GM18907 (cell line): ENCODE results near the gene FLRT3.

Experiments
- ATAC-seq: cut with Tn5 transposase; IDR thresholded peaks from one replicate; pipeline ENCODE4 v1.9.1; 2021; ENCODE audit warnings: mild to moderate bottlenecking, moderate library complexity; ENCODE audit not compliant: unreplicated experiment

FLRT3 gene

GRCh38 chr20:14337400-14338171 is at the start of gene FLRT3:
Gene FLRT3 (minus strand): TSS chr20:14337612. CDS start chr20:14327506, 10,106 bp downstream.
- peak; percentile 96 for ATAC-seq

GRCh38 chr20:14386726-14387125 is 49.3 kb upstream of the FLRT3 start:
- ATAC-seq, result no peak

DNA sequence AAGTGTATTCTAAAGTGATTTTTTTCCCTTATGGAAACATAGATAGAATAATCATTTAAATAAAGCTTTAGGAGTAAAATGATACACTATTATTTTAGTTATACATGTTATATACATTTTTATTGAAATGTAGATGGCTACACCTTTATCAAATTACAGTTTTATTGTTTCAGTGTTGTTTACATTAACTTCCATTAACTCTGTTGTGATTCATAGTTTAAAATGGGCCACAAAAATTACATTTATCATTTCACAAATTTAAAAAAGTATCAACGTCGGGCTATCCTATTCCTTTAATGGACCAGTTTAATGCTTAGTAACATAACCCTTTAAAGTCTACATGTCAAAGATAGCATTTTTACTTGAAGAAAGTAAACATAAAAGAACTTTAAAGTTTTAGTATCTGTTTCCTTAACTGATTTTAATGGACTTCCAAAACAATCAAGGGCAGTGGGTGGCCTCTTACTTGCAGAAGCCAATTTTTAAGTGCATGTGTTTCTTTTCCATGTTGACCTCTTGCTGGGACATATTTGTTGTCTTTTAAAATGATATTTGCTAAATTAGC is 47.8 kb upstream of the FLRT3 start:
- ATAC-seq, result no peak

DNA sequence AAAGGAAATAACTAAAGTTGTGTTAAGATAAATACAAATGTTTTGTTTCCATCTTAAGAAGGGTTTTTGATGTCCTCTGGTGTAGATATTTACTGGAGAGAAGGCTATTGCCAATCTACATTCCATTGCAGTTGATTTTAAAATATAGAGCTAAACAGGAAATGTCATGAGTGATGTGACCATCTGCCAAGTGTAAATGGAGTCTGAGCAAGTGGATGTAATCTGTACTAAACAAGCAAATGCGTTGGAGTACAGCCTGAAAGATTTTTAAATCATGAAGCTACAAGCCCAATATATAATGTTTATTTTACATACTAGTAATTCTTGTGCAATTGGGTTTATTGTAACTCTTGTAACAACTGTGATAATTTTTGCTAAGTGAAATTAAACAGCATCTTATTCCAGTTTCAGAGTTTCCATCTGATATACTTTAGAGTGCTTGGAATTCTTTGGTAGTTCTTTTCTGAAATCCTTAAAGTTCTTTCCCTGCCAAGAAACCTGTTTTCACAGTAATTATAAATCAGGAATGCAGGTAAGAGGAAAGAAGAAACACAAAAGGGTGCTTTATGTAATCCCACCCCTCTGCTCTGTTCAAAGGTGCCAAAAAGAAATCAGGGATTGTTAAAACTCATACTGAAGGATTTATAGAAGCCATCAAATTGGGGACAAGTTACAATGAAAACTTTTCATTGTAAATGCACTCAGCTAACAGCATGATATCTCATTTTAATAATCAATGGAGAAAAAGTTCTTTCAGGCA is 47.2 kb upstream of the FLRT3 start:
- no peak for ATAC-seq

GRCh38 chr20:14383335-14383734 is 45.9 kb upstream of the FLRT3 start:
- no peak for ATAC-seq

- no peak for ATAC-seq
Measured at GRCh38 chr20:14378326-14378725, 40.9 kb upstream of the FLRT3 start.

DNA sequence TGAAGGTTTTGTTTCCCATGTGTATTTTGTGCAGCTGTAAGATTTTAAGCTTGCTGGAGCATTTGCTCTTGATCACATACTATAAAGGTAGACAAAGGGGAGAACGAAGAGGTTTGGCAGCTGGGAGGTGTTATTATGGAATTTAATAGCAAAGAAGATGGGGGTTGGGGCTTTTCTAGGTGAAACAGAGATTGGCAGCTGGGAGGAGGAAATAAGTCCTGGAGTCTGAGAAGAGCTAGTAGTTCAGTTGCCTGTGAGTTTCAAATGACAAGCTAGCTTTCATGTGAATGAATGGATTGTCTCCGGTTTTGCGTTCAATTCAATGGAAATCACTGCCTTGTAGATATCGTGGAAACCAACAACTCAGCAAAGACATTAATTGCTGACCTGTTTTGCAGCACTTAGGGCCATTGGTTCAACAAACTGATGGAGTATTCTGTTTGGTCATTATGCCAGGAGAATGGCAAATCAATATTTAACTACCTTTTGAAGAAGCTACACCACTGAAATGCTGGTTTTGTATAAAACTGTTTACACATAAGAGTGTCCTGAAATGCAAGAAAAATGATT is 38.1 kb upstream of the FLRT3 start:
- ATAC-seq, result no peak

DNA sequence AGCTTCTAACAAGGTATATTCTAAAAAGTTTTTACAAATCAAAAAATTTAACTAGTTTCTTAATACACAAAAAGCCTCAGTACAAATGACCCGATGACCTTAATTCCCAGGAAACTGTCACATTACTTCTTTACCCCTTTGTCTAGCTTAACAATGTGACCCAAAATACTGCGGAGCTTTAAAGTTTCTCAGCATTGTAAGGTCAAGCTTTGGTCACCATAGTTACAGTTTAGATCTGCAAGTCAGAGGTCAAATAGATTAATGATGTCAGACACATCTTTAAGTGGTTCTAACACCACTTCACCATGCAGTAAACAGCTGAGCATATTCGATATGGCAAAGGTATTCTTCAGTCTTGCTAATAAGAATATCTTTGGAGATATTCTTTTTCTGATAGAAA is 36.8 kb upstream of the FLRT3 start:
- ATAC-seq, result no peak

DNA sequence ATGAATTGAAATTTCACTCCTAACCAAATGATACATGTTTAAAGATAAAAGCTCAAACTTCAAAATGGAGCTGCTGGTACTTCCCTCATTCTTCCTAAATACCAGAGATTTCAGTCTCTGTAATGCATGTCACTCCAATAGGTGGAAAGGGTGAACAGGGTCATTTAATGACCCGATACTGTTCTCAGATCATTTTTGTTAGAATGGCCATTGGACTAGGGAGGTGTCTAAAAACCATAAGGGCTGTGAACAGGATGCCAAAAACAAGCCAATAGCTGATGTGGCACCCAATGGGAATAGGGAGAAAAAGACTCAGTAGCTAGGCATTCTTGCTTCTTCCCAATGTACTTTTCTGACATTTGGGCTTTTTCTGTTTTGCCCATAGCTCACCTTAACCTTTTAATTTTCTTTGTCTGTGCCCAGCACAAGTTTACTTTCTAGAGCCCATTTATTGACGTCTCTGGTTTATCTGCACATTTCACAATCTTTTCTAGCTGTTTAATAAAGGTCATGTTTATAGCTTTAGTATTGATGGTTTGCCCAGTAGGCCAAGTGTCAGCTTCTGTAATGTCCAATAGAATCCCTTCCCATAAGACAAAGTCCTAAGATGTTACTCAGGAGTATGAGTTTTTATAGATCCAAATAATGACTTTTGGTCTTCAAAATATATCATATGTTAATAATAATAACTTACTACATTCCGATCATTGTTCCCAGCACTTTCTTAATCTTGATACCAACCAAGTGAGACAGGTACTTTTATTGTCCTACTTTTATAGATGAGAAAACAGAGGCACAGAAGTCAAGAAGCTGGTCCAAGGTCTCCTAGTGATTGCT is 24.3 kb upstream of the FLRT3 start:
- no peak for ATAC-seq

- no peak for ATAC-seq
Measured at GRCh38 chr20:14360416-14360815, 23.0 kb upstream of the FLRT3 start.

DNA sequence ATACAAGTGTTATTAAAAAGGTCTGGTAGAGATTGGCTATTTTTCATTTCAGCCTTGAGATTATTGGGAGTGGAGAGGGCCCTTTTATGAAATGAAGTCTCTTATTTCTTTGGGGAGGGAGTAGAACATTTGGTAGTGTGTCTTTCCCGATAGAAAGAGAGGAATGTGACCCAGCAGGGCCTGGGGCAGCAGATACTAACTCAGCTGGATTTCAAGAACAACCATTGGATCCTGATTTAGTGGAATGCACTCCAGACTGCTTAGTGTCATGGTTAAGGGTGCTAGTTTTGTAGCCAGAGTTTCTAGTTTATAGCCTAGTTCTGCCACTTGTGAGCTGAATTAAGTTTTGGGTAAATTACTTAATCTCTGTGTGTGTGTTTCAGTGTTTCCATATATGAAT is 18.4 kb upstream of the FLRT3 start:
- no peak for ATAC-seq

- no peak for ATAC-seq
Measured at GRCh38 chr20:14344746-14345145, 7.3 kb upstream of the FLRT3 start.

DNA sequence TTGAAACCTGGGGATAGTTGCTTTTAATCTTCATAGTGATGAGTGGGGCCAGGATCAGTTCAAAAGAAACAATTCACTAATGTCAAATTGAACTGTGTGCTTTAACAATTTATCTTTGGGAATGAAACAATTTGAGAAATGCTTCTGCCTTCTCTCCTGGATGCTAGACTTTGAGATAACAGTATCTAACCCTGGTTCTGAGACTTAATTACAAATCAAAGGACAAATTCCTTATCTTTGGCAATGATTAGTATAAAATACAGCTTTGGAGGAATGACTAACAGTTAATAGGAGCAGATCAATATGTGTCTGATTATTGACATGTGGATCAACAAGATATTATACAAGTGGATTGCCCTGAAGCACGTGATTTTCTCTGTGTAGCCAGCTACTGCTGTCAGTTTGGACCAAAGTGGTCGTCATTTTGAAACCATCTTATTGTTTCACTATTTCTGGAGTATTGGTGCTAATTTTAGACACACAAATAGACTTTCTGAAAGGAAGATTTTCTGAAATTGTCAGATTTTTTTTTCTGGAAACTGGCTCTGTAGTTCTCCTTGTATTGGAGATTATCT is 6.2 kb upstream of the FLRT3 start:
- no peak for ATAC-seq

DNA sequence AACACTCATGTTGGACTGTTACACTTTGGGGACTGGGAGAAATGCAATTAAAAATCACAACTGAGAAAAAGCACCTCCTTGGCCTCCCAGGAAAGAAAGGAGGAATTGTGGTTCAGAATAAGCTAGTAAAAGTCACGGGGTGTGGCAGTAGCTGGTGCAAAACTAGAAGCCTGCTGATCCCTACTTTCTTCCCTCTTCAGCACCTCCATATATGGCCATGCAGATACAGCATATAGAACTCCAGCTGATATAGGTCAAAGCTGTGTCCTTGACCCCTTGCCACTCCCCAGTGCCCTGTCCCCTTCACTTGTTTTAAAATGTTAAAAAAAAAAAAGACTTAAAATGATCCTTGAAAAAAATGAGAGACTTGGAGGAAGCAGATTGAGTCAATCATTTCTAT is 5.5 kb upstream of the FLRT3 start:
- ATAC-seq, result no peak

- ATAC-seq, result no peak
Measured at GRCh38 chr20:14341801-14342200, 4.4 kb upstream of the FLRT3 start.

DNA sequence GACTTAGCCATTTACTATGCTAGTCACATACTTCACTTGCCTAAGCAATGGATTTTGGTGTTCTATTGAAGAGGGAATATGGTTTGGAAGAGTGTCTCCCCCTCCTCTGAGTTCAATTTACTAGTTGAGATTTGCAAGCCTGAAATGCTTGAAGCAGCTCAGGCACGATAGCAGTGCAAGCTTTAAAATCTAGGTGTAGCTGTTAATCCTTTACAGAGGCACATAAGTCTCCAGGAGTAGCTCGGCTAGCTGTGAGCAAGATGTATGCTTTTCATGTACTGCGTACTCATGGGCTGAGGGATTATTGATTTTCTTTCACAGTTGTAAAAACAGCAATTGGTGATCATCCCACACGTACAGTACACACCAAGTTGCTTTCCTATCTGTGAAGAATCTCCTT is 726 bp downstream of the FLRT3 start:
- no peak for ATAC-seq

GRCh38 chr20:14335052-14335451 is 2.4 kb downstream of the FLRT3 start:
- no peak for ATAC-seq

DNA sequence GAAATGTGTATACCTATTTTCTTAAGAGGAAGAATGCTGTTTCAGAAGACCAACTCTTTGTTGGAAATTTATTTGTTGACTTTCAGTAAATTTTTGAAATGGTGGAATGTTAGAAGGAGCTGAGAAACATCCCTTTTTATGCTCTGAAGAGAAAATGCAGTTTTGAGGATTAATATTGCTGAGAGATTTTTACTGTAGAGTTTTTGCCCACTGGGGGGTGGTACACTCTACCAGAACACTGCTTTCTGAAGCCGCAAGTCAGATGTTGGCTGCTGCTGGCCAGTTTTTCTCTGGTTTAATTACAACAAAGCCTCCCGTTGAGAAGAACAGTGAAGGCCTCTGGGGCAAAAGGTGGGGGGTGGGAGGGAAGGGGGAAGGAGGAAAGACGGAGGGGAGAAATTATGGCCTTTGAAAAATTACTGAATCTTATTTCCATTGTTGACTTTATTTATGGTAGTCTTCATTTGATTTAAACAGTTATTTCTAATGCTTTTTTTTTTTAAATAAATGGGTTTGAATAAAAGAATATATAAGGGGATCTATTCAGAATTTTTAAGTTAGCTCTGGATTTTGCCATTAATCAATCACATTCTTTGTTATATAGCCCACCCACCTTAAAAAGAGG is 3.0 kb downstream of the FLRT3 start:
- no peak for ATAC-seq

DNA sequence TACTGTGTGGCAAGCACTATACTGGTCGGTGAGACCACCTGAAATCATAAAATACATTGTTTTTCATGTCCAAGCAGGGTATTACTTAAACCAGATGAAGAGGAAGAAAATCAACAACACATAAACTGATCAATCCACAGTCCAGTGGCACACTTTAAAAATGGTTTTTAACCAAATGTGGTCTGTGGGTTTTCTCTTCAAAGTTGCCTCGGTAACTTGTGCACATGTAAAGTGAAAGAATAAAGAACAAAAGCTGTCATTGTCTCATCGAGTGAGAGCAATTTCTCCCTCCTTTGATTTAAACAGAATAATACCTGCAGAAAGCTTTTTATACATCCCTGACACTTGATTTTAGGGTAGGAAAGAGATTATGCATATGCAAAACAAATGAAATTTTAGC is 3.7 kb downstream of the FLRT3 start:
- peak; percentile 38 for ATAC-seq

GRCh38 chr20:14332866-14333265 is 4.5 kb downstream of the FLRT3 start:
- ATAC-seq, result no peak
